SKM-1 (cell line): Measurements from ENCODE around the gene METTL25B.

ENCODE experiments used
- DNase-seq: peaks from one replicate; lab custom pipeline; 2025; ENCODE audit not compliant: unreplicated experiment; lab: John Stamatoyannopoulos, UW

Gene METTL25B

GRCh38 chr1:156727926-156728598, at the start of gene METTL25B:
METTL25B (plus strand) TSS chr1:156728469; CDS start chr1:156729105, 636 bp downstream.
- peak; percentile 71 for DNase-seq

DNA sequence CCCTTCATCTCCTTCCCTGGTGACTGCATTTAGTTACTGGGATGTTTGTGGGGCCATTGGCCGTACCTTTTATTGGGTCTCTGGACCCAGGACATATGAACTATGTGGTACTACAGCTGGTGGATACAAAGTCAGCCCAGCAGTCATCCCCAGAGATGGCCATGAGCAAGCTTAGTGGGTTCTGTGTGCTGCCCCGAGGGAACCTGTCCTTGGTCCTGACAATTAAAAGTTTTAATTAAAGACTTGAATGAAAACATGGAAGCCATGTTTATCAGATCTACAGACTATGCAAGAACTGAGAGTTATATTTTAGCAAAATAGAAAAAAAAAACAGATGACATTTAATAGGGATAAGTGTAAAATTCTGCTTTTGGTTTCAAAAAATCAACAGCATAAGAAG, 48.2 kb upstream of the METTL25B start:
- no peak for DNase-seq

DNA sequence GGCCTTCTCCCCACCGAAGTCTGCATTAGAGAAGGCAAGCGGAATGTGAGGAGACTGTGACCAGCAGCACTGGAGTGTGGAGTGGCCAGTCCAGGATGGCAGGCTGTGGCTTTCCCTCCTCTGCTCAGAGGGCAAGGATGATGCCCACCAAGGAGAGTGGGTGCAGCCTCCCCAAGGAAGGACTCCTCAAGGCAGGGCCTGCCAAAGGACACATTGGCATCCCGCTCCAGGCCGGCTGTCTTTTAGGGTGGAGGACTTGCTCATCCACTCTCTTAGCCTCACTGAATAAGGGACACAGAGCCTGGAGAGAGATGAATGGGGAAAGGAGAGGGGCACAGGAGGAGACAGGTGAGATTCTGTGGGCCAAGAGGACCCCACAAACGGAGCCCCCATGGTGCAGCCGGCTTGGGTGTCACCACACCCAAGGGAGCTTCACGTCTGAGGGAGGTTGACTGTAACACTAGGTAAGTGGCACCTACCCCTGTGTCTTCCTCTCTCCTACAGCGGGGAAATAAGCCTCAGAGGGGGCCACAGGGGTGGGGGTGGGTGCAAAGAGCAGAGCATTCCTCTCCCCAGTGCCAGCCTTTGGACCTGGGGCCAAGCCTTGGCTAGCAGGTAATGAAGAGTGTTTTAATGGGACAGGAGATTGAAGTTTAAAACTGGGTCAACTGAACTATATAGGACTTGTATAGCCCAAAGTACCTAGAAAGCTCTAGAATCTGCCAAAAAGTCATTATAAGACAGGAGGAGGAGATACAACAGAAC, 46.9 kb upstream of the METTL25B start:
- DNase-seq, result no peak

GRCh38 chr1:156682166-156682890, 45.9 kb upstream of the METTL25B start:
- no peak for DNase-seq

- DNase-seq, result no peak
These were observed 44.0 kb upstream of the METTL25B start for GRCh38 chr1:156684227-156684782.

DNA sequence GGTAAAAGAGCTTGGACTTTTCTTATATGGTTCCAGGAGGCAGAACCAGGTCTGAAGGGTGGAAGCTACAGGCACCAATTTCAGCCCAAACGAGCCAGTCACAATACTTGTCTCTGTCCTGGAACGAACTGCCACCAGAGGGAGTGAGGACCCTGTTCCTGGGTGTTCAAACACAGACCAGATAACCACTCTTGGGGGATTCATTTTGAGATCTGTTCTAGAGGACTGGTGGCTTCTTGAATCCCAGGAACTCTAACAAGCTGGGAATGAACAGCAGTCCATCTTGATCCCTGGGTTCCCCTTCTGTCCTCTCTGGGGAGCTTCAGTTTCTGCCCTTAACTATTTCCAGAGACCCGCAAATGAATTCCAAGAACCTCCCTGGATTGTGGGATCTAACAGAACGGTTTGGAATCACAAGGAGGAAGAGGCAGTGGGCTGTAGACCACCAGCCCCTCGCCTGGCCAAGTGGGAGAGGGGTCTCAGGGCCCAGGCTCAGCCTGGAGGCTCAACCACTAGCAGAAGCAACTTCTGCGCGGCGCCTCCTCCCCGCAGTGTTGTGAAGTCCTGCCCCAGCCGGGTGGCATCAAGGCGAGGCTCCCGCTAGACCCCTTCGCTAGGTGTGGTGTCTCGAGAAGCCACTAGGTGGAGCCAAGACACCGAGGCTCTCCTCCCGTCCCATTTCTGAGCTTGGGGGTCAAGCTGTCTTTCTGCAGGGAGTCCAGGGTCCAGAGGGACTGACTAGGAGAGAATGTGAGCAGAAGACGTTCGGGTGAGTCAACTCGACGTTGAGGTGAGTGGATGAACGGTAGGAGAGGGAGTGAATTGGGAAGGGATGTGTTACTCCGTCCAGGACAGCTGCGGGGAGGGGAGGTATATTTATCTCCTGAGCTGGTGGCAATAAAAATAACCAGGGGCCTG, 39.0 kb upstream of the METTL25B start:
- DNase-seq, result peak; percentile 91

DNA sequence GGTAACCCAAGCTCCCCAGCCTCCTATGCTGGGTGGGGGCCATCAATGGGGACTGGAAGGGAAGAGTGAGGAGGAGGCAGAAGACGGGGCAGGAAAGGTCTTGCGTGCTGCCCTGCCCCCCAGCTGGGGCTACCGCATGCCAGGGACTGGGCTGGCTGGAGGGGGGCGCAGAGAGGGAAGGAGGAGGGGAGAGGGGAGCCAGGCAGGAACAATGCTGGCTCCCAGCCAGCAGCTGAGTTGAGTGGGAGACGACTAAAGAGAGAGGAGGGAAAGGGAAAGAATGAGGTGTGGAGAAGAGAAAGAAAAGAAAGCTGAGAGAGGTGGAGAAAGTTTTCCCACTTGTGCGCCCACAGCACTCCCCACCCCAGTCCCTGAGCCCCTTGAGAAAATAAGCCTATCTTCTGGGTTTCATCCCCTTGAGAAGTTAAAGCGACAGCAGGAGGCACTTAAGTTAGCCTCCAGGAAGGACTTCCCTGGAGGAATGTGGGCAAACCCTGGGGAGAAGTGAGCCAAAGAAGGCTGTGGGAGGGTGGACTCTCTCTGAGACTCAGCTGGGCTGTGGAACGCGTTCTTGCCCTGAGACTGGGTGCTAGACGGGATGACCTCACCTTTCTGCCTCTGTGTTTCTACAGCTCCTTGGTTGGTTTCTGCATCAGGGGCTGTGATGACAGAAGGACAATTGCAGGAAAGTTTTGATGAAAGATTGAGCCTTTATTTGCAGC, 38.2 kb upstream of the METTL25B start:
- no peak for DNase-seq

DNA sequence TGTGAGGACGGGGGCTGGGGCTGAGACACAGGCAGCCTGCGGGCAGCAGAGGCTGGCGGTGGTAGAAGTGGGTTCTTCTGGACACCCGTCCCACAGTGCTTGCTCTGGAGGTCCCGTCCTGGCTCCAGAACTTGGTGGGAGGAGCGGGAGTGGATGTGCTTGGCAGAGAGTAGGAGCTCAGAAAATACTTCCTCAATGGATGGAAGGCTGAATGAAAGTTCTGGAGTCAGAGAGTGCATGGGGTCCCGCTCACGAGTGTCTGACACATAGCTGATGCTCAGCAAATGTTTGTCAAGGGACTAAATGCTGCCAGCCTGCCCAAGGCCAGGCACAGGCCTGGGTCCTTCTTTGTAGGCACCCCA, 37.6 kb upstream of the METTL25B start:
- no peak for DNase-seq

DNA sequence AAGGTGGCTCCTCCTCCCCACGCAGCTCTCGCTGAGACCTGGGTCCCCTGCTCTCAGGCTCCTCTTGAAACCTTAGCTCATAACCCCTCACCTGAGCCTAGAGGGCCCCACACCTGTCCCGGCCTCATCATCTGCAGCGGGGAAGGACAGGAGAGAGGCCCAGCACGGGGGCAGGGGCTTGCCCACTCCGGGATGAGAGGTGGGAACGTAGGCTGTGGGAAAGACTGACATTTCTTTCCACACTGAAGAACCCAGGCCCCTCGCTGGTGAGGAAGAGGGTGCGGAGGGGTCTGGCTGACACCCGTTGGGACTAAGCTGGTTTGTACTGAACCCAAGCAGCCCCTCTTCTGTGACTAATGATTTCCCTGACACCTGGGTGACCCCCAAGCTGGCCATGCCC, 37.1 kb upstream of the METTL25B start:
- DNase-seq, result no peak

DNA sequence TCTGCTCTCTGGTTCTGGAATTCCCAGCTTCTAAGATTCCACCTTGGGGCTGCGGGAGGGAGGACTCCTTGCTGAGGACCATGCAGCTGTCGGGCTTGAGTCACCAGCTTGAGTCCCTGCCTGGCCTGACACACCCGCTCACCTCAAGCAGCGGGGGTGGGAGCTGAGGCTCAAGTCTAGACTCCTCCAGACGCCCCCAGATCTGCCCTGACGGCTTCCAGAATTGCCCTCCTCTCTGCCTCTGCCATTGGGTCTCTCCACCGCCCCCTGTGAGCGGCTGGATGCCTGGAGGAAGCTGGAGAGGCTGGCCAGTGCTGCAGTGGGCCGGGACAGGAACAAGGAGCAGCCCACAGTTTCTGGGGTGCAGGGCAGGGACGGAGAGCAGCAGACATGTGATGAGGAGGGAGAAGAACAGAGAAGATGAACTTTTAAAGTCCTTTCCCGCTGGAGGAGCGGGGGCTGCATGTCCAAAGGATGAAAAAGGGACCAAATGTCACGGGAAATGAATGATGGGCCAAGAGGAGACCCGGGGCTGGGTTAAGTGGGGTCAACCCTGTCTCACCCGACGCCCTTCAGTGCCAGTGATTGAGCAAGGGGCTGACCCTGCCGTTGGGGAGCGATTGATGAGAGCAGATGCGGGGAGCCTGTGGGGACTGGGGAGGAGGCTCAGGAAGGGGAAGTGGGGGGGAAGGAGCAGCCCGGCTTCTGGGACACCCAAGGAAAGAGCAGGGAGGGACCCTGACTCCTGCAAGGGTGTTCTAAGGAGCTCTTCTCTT, 36.4 kb upstream of the METTL25B start:
- no peak for DNase-seq

GRCh38 chr1:156692441-156692924, 35.8 kb upstream of the METTL25B start:
- DNase-seq, result no peak

GRCh38 chr1:156692925-156693847, 35.1 kb upstream of the METTL25B start:
- no peak for DNase-seq

DNA sequence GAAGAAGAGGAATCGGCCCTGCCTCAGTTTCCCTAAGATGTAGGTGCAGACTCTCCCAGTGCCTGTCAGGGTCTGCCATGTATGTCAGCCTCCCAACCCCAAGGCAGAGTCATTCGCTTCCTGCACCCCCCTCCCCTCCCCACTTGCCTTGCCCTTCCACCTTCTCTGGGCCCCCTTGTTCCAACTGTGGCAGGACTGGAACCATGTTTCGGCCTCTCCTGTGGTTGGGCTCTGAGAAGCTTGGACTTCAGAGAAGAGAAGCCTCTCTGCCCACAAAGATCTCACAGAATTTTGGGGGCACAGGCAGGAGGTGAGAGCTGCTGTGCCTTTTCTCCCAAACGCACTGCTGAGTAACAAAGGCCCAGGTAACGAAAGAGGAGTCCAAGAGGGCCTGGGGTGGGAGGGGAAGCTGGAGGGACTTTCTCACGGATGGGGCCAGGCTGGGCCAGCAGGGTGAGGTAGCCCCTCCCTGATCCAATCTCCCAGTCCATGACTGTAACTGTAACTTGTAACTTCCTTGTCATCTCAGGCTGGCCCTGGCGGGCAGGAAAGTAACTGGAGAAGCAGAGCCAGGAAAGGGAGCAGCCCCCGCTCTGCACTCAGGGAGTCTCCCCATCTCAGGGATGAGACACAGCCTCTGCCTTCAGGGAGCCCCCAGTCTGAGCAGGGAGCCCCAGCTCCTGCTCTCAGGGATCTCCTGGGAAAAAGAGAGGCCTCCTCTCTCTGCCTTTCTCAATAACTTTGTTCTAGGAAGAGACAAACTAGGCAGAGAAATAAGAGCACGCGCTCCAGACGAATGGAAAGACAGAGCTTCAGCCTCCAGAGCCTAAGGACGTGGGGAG, 34.2 kb upstream of the METTL25B start:
- DNase-seq, result no peak

DNA sequence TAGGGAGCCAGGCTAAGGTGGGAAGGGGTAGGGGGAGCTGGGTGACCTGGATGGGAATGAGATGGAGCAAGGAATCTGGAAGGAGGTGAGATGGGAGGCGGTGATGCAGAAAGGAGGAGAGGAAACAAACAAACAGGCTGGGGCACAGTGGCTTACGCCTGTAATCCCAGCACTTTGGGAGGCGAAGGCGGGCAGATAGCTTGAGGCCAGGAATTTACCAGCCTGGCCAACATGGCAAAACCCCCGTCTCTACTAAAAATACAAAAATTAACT, 33.6 kb upstream of the METTL25B start:
- no peak for DNase-seq

- DNase-seq, result no peak
These were observed 31.5 kb upstream of the METTL25B start for GRCh38 chr1:156696755-156697154.

DNA sequence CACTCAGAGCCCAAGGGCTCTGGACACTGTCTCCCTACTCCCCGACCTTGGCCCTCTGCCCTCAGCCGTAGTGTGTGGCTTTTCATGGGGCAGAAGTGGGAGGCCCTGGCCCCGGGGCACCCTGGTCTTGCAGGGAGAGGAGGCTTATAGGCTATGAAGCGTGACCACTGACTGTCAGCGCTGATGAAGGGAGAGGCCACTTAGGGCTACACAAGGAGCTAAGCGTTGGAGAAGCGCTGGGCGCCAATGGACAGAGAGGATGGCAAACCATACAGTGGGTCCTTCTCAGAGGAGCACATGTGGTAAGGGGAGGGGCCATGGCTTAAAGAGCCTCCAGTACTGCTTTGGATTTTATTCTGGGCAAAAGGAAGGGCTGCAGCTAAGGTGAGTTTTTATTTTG, 30.8 kb upstream of the METTL25B start:
- no peak for DNase-seq

DNA sequence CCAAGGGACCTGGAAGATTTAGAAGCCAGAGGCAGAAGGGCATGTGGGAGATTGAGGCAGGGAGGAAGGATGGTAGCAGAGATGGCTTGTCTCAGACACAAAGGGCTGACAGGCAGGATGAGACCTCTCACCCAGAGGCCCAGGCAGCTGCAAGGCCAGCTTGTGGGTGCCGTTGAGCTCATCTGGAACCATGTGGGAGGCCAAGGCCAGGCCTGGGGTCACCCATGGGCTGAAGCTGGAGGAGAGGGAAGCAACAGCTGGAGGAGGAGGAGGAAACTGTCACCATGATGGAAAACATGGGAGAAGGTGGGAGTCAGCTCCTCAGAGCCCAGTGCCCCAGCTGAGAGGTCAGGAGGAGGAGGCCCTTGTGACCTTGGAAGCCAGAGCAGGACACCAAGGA, 29.3 kb upstream of the METTL25B start:
- no peak for DNase-seq
